H1 (cell line): ENCODE data around the gene NUBP1. TPM values are rescaled to one million over a fixed set of nuclear protein-coding genes. Genes with fewer than 3 reads are reported as not detected.
"Not testable (repeated sequence)": the region's sequence is repeated elsewhere in the genome, so short reads cannot be mapped to it uniquely, and the experiment has no call there.

Experiments
- CTCF ChIA-PET: fragments of 300-600 bp; sonication (Branson Sonifier 250); formaldehyde crosslinking; loops from one replicate; lab custom pipeline; 2021; ENCODE audit not compliant: partially characterized antibody; lab: Charles Lee
- POLR2A ChIA-PET: fragments of 300-600 bp; sonication (Branson Sonifier 250); formaldehyde crosslinking; loops from one replicate; lab custom pipeline; 2021; ENCODE audit warnings: inconsistent platforms; ENCODE audit not compliant: partially characterized antibody; lab: Charles Lee
- DNase-seq, 2 experiments: peaks; one replicate each; pipeline versions ENCODE4 v3.0.0 to v3.0.0-alpha.2; 2010 to 2022; ENCODE audit warnings: low spot score in 2 of 2, low read depth in 1 of 2, mixed read lengths in 1 of 2
- FAIRE-seq: peaks from 2 replicates; lab custom pipeline; 2011; peaks lifted over from hg19 to GRCh38; lab: Jason Lieb, UNC
- H2AFZ ChIP-seq: 2 replicates; pipeline ENCODE4 v1.8.1; 2012; ENCODE audit warnings: low read length, inconsistent platforms
- H2AK5ac ChIP-seq: 2 replicates; pipeline ENCODE4 v1.6.1; 2013; ENCODE audit warnings: low read depth, low read length
- H2BK120ac ChIP-seq: replicated peaks from 2 replicates; pipeline ENCODE3; 2013; ENCODE audit warnings: low read depth, low read length, inconsistent platforms
- H2BK12ac ChIP-seq: 2 replicates; pipeline ENCODE4 v1.6.1; 2013; ENCODE audit warnings: low read depth, low read length
- H2BK15ac ChIP-seq: 2 replicates; pipeline ENCODE4 v1.6.1; 2013; ENCODE audit warnings: low read length
- H2BK20ac ChIP-seq: 2 replicates; pipeline ENCODE4 v1.6.1; 2013; ENCODE audit warnings: low read length
- H2BK5ac ChIP-seq: 2 replicates; pipeline ENCODE4 v1.6.1; 2013; ENCODE audit warnings: low read depth, low read length
- H3K14ac ChIP-seq: 2 replicates; pipeline ENCODE4 v1.6.1; 2013; ENCODE audit warnings: inconsistent platforms; ENCODE audit not compliant: insufficient read length
- H3K18ac ChIP-seq: 2 replicates; pipeline ENCODE4 v1.6.1; 2013; ENCODE audit warnings: low read length; ENCODE audit errors: extremely low read depth
- H3K23ac ChIP-seq: 2 replicates; pipeline ENCODE4 v1.6.1; 2013; ENCODE audit warnings: inconsistent platforms; ENCODE audit not compliant: insufficient read length
- H3K23me2 ChIP-seq: 2 replicates; pipeline ENCODE4 v1.6.1; 2013; ENCODE audit warnings: low read depth, low read length
- H3K27ac ChIP-seq: 2 replicates; pipeline ENCODE4 v1.6.1; 2011; ENCODE audit warnings: low read depth, low read length, inconsistent platforms
- H3K27me3 ChIP-seq, 4 experiments: replicated peaks in 1 of 4; 1 replicate in 1 of 4; 2 replicates in 3 of 4; pipeline versions ENCODE4 v1.6.1 to v1.8.1; 2011 to 2013; ENCODE audit warnings: low read length in 3 of 4, mild to moderate bottlenecking in 3 of 4, inconsistent platforms in 2 of 4, mixed read lengths in 2 of 4, moderate library complexity in 1 of 4; ENCODE audit not compliant: control insufficient read depth in 3 of 4, insufficient read depth in 3 of 4; ENCODE audit errors: extremely low read depth in 1 of 4
- H3K36me3 ChIP-seq, 4 experiments: 2 replicates each; pipeline versions ENCODE4 v1.6.1 to v1.8.1; 2011 to 2013; ENCODE audit warnings: mild to moderate bottlenecking in 4 of 4, low read length in 3 of 4, moderate library complexity in 2 of 4, control low read depth in 1 of 4, inconsistent platforms in 1 of 4; ENCODE audit not compliant: insufficient read depth in 4 of 4, control insufficient read depth in 2 of 4
- H3K4ac ChIP-seq: replicated peaks from 2 replicates; pipeline ENCODE3; 2013; ENCODE audit warnings: low read length, low read depth, mixed read lengths, inconsistent platforms; ENCODE audit not compliant: insufficient read length
- H3K4me1 ChIP-seq, 4 experiments: replicated peaks in 1 of 4; 1 replicate in 1 of 4; 2 replicates in 3 of 4; pipeline versions ENCODE4 v1.6.1 to v1.8.1; 2011 to 2013; ENCODE audit warnings: low read length in 3 of 4, inconsistent platforms in 2 of 4, mixed read lengths in 1 of 4; ENCODE audit not compliant: insufficient read depth in 4 of 4, control insufficient read depth in 3 of 4
- H3K4me2 ChIP-seq, 2 experiments: 2 replicates each; pipeline versions ENCODE4 v1.6.1 to v1.8.1; 2011 to 2013; ENCODE audit warnings: low read depth in 2 of 2, low read length in 2 of 2, control low read depth in 1 of 2, inconsistent platforms in 1 of 2, mild to moderate bottlenecking in 1 of 2; ENCODE audit not compliant: insufficient read depth in 1 of 2
- H3K4me3 ChIP-seq, 4 experiments: fragments of 200-600, 300-600 bp in 1 of 4; sonication (generic), shearing (Covaris generic), sonication (Bioruptor Twin) in 1 of 4; 2 replicates each; pipeline versions ENCODE4 v1.5.1 to v1.8.1; 2011 to 2016; ENCODE audit warnings: low read length in 4 of 4, low read depth in 3 of 4, control low read depth in 2 of 4, inconsistent platforms in 2 of 4, mild to moderate bottlenecking in 2 of 4, mixed read lengths in 1 of 4, moderate library complexity in 1 of 4; ENCODE audit not compliant: insufficient read depth in 2 of 4; ENCODE audit errors: extremely low read depth in 1 of 4
- H3K56ac ChIP-seq: replicated peaks from 2 replicates; pipeline ENCODE3; 2013; ENCODE audit warnings: low read depth, mild to moderate bottlenecking, mixed read lengths, low read length, inconsistent platforms; ENCODE audit not compliant: insufficient read length
- H3K79me1 ChIP-seq: 2 replicates; pipeline ENCODE4 v1.6.1; 2013; ENCODE audit warnings: low read depth, low read length, control low read depth
- H3K79me2 ChIP-seq, 2 experiments: 2 replicates each; pipeline versions ENCODE4 v1.6.1 to v1.8.1; 2012 to 2013; ENCODE audit warnings: low read length in 2 of 2, mild to moderate bottlenecking in 2 of 2, inconsistent platforms in 1 of 2; ENCODE audit not compliant: insufficient read depth in 2 of 2, control insufficient read depth in 1 of 2
- H3K9ac ChIP-seq, 4 experiments: replicated peaks in 1 of 4; 1 replicate in 1 of 4; 2 replicates in 3 of 4; pipeline versions ENCODE4 v1.6.1 to v1.8.1; 2011 to 2013; ENCODE audit warnings: low read depth in 3 of 4, low read length in 3 of 4, control low read depth in 2 of 4, mild to moderate bottlenecking in 2 of 4, moderate library complexity in 2 of 4, inconsistent platforms in 1 of 4; ENCODE audit errors: extremely low read depth in 1 of 4
- H3K9me3 ChIP-seq, 2 experiments: 2 replicates each; pipeline versions ENCODE4 v1.6.1 to v1.8.1; 2012 to 2013; ENCODE audit warnings: mild to moderate bottlenecking in 2 of 2, moderate library complexity in 2 of 2, control low read depth in 1 of 2, inconsistent platforms in 1 of 2, low read depth in 1 of 2, low read length in 1 of 2, mixed read lengths in 1 of 2; ENCODE audit not compliant: insufficient read depth in 2 of 2
- H4K20me1 ChIP-seq, 2 experiments: replicated peaks in 1 of 2; 2 replicates each; pipeline versions ENCODE3 to v1.8.1; 2011 to 2013; ENCODE audit warnings: inconsistent platforms in 2 of 2, low read length in 2 of 2, mild to moderate bottlenecking in 1 of 2; ENCODE audit not compliant: insufficient read depth in 2 of 2, control insufficient read depth in 1 of 2
- H4K5ac ChIP-seq: 2 replicates; pipeline ENCODE4 v1.6.1; 2013; ENCODE audit warnings: low read length, low read depth, mixed read lengths, inconsistent platforms; ENCODE audit not compliant: insufficient read length
- H4K8ac ChIP-seq: 2 replicates; pipeline ENCODE4 v1.8.0; 2013; ENCODE audit warnings: mild to moderate bottlenecking, moderate library complexity, low read length, inconsistent platforms; ENCODE audit not compliant: insufficient read depth; ENCODE audit errors: extremely low read depth
- H4K91ac ChIP-seq: replicated peaks from 2 replicates; pipeline ENCODE3; 2013; ENCODE audit warnings: low read length, mixed read lengths, inconsistent platforms; ENCODE audit not compliant: insufficient read length
- WGBS, 2 experiments: shearing (Covaris generic) in 1 of 2; methylation state at CpG; one replicate each; pipeline versions ENCODE4 v1.1.6 to v1.1.7; 2013 to 2015; ENCODE audit warnings: low lambda C conversion rate in 2 of 2, mixed read lengths in 2 of 2, inconsistent platforms in 1 of 2, low coverage in 1 of 2, missing lambda C conversion rate in 1 of 2; ENCODE audit not compliant: insufficient replicate concordance in 2 of 2, insufficient coverage in 1 of 2, insufficient read length in 1 of 2; ENCODE audit errors: extremely low coverage in 1 of 2, missing lambda C conversion rate in 1 of 2; 5-methylcytosine and 5-hydroxymethylcytosine counted together
- polyA plus RNA-seq, 7 experiments: library from polyadenylated mRNA; depleted of rRNA in 3 of 7; stranded (reverse) in 5 of 7; unstranded in 2 of 7; fragments of >200 nt in 5 of 7; fragments of 200-250 nt in 2 of 7; gene quantifications; 1 replicate in 5 of 7; 2 replicates in 1 of 7; 4 replicates in 1 of 7; pipeline versions ENCODE4 v1.2.1 to v1.2.3, GENCODE V29; 2011 to 2013; ENCODE audit warnings: missing spikeins in 2 of 7, mixed read lengths in 2 of 7
- total RNA-seq: library from RNA; stranded (reverse); fragmentation: NEBNext Ultra II Directional; extraction: Animal tissue kit (Norgen Biotek cat#: 25700); gene quantifications from 2 replicates; pipeline ENCODE4 v1.2.1, GENCODE V29; 2021

NUBP1 gene
- total and polyA plus RNA-seq, 2 of the 8 experiments (the other 6 are each of a cell fraction or from before 2014, with no cell fraction given): 28.2 to 32.2 TPM

DNA sequence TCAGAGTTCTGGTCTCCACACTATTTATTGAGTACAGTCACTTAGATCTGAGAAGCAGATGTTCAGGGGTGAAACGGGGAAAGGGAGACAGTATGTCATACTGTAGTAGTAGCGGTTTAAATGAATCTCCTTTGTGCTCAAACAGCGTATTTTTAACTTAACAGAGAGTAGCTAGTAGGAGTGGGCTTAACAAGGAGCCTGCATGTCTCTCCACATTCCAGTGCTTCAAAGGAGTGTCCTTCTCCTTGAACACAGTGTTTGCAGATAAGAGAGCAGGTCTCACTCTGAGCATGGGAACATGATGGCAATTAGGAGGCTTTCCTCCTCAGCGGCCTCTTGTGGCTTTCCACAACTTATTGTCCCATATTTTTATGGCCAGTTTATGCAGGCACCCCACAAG, 45.0 kb downstream of the NUBP1 start:
- H2BK12ac ChIP-seq, H3K23ac ChIP-seq, POLR2A ChIA-PET, H4K20me1 ChIP-seq, H3K4me3 ChIP-seq, H3K23me2 ChIP-seq, H4K5ac ChIP-seq, H3K27ac ChIP-seq, H3K27me3 ChIP-seq, H2BK120ac ChIP-seq, H3K4me1 ChIP-seq, H2BK15ac ChIP-seq, H3K36me3 ChIP-seq, CTCF ChIA-PET, H2AFZ ChIP-seq, H3K79me2 ChIP-seq, H3K4ac ChIP-seq, H3K56ac ChIP-seq, H3K9ac ChIP-seq, H3K79me1 ChIP-seq, DNase-seq, H2BK5ac ChIP-seq, FAIRE-seq, H4K91ac ChIP-seq, H2AK5ac ChIP-seq, H4K8ac ChIP-seq, H3K9me3 ChIP-seq, H3K4me2 ChIP-seq, H3K18ac ChIP-seq, H3K14ac ChIP-seq, H2BK20ac ChIP-seq: not testable (repeated sequence)
- WGBS, 2 experiments: 87% methylated on average over 4 of the region's 4 CpGs; no CpG with 5 or more reads in 1 of the 2 experiments
